ENCODE results near the gene CIRBP. TPM values are rescaled to one million over a fixed set of nuclear protein-coding genes. Genes with fewer than 3 reads are reported as not detected.

CIRBP gene
- total RNA-seq, 1 donor from 2014 or later = 659 TPM

- Mint-ChIP-seq H3K4me3 (peak overlapping the region; percentile 81), H3K36me3 (peaks cover 20% of the 10 kb centered on the region), H3K9me3 (no peaks in the 10 kb centered on the region), H3K4me1 (peaks cover 70% of the 10 kb centered on the region), H3K27ac (peak overlapping the region; percentile 95), H3K27me3 (ENCODE audit: low read depth) (peaks cover 4% of the 10 kb centered on the region)
- TF ChIP-seq CTCF (IDR thresholded peaks at IDR 0.05; ENCODE audit: unreplicated experiment) = no peak
- DNase-seq (ENCODE audit: low spot score in 2 of 2, unreplicated experiment in 2 of 2) = peak; percentile 81 to 87
These were observed 513 bp downstream of the CIRBP start for GRCh38 chr19:1269478-1270212.

GRCh38 chr19:1270213-1270853, 1.2 kb downstream of the CIRBP start:
- peaks cover 20% of the 10 kb centered on the region for H3K36me3 Mint-ChIP-seq

GRCh38 chr19:1270854-1271527, 1.9 kb downstream of the CIRBP start:
- H3K27me3 Mint-ChIP-seq (ENCODE audit: low read depth) = peaks cover 4% of the 10 kb centered on the region
- DNase-seq (ENCODE audit: low spot score in 2 of 2, unreplicated experiment in 2 of 2) = no peak
- peak overlapping the region; percentile 81 for H3K4me3 Mint-ChIP-seq
- peaks cover 20% of the 10 kb centered on the region for H3K36me3 Mint-ChIP-seq
- H3K27ac Mint-ChIP-seq = peak overlapping the region; percentile 95
- no peaks in the 10 kb centered on the region for H3K9me3 Mint-ChIP-seq
- peaks cover 62% of the 10 kb centered on the region for H3K4me1 Mint-ChIP-seq
- no peak for TF ChIP-seq CTCF (IDR thresholded peaks at IDR 0.05; ENCODE audit: unreplicated experiment)

More at GRCh38 chr19:1270213-1270853, 1.2 kb downstream of the CIRBP start:
- DNase-seq (ENCODE audit: low spot score in 2 of 2, unreplicated experiment in 2 of 2) = no peak
- no peak for TF ChIP-seq CTCF (IDR thresholded peaks at IDR 0.05; ENCODE audit: unreplicated experiment)
- Mint-ChIP-seq H3K27ac (peak overlapping the region; percentile 95), H3K4me3 (peak overlapping the region; percentile 81), H3K4me1 (peaks cover 67% of the 10 kb centered on the region), H3K27me3 (ENCODE audit: low read depth) (peaks cover 4% of the 10 kb centered on the region), H3K9me3 (no peaks in the 10 kb centered on the region)

- Mint-ChIP-seq H3K36me3 (peaks cover 20% of the 10 kb centered on the region), H3K4me3 (peak overlapping the region; percentile 81)
These were observed 2.6 kb downstream of the CIRBP start for GRCh38 chr19:1271528-1272422.

More at GRCh38 chr19:1271528-1272422, 2.6 kb downstream of the CIRBP start:
- Mint-ChIP-seq H3K9me3 (no peaks in the 10 kb centered on the region), H3K27me3 (ENCODE audit: low read depth) (peaks cover 4% of the 10 kb centered on the region), H3K4me1 (peaks cover 64% of the 10 kb centered on the region), H3K27ac (peak overlapping the region; percentile 67)
- no peak for TF ChIP-seq CTCF (IDR thresholded peaks at IDR 0.05; ENCODE audit: unreplicated experiment)
- no peak for DNase-seq (ENCODE audit: low spot score in 2 of 2, unreplicated experiment in 2 of 2)

Measured in mesothelial cell of epicardium (in vitro differentiated cells).